Mononuclear cell (primary cell): Measurements from ENCODE around the gene CADM1. TPM values are rescaled to one million over a fixed set of nuclear protein-coding genes. Genes with fewer than 3 reads are reported as not detected.

Source experiments
- H3K27me3 ChIP-seq: 2 replicates; pipeline ENCODE4 v1.6.0; 2011; ENCODE audit warnings: low read length, control low read depth; ENCODE audit not compliant: insufficient read depth
- H3K4me1 ChIP-seq: 2 replicates; pipeline ENCODE4 v1.5.1; 2011; ENCODE audit warnings: mild to moderate bottlenecking, low read length, control low read depth; ENCODE audit not compliant: insufficient read depth
- H3K4me3 ChIP-seq: 2 replicates; pipeline ENCODE4 v1.5.1; 2011; ENCODE audit warnings: mild to moderate bottlenecking, low read length, moderate library complexity
- H3K9me3 ChIP-seq: 2 replicates; pipeline ENCODE4 v1.5.1; 2011; ENCODE audit warnings: low read depth, mild to moderate bottlenecking, control low read depth, low read length
- total RNA-seq: library from RNA; depleted of rRNA; stranded (reverse); fragments of >200 nt; gene quantifications from one replicate; pipeline ENCODE4 v1.2.3, GENCODE V29; 2012

CADM1 gene
- 4.2 TPM for total RNA-seq

DNA sequence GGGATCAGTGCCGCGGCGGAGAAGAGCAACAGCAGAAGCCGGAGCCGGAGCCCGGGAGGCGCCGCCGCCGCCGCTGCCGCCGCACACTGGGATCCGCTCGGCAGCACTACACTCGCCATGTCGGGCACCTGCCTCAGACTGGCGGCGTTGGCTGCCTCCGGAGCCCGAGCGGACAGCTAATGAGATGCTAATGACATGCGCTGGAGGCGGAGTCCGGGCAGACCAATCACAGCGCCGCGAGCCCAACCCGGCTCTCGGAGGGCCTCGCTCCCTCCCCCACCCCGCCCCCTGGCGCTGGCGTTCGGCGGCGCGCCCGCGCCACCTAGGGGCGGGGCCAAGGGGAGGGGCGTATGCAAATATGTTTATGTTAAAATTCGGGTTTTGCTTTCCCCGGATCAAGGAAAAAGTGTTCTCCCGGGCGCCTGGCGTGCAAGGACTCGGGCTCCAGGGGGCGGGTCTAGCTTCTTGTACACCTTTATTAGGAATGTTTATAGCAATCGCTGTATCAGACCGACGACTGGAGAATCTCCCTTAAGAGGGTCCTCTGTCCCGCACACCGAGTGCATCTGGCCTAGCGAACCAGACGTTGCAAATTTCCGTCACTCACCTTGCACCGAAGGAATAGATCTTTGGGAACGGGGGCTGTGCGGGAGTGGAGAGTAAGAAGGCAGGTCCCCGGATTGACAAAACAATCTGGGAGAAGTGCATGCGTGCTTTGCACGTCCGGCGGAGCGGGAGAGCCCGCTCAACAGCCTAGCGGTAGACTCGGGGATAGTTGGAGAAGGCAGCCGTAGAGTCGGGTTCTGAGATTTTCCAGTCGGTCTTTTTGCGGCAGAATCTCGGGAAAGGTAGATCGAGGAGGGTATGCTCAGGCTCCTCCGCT lies at the start of gene CADM1:
Gene CADM1, minus strand, starts transcription at position 140 of the 883 bp plus-strand sequence.
- H3K4me3 ChIP-seq, result peak within 1 kb of the TSS; percentile 28
- H3K27me3 ChIP-seq, result peaks cover 78% of the 10 kb centered on the region
- peaks cover 20% of the 10 kb centered on the region for H3K4me1 ChIP-seq
- no peaks in the 10 kb centered on the region for H3K9me3 ChIP-seq

DNA sequence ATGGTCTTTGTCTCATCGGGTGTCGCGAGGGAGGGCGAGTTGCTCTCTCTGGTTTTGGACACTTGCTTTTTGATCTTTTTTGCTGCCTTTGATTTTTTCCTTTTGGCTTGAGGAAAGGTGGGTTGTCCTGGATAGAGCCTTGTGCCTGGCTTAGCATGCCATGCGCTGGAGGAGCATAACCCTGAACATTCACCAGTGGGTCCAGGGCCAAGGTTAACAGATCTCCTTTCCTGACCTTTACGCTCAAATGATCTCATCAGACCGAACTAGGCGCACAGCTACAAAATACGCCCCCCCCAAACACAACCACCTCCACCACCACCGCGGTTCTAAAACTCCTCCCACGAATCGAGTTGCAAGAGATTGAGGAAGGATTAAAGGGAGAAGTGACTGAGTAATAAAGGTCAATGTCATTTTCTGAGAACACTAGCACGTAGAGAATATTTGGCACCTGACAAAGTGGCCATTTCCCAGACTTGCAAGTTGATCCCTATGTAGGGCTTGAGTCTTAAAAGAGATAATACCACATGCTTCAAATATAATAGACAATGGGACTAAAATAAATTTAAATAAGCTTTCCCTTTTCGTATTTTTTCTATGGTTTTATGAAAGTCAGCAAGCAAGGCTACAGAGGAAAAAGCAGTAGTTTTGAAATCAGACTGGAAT lies 48.7 kb upstream of the CADM1 start:
- H3K27me3 ChIP-seq, result no peaks in the 10 kb centered on the region
- no peaks in the 10 kb centered on the region for H3K4me1 ChIP-seq
- no peak overlapping the region for H3K4me3 ChIP-seq
- H3K9me3 ChIP-seq, result no peaks in the 10 kb centered on the region

DNA sequence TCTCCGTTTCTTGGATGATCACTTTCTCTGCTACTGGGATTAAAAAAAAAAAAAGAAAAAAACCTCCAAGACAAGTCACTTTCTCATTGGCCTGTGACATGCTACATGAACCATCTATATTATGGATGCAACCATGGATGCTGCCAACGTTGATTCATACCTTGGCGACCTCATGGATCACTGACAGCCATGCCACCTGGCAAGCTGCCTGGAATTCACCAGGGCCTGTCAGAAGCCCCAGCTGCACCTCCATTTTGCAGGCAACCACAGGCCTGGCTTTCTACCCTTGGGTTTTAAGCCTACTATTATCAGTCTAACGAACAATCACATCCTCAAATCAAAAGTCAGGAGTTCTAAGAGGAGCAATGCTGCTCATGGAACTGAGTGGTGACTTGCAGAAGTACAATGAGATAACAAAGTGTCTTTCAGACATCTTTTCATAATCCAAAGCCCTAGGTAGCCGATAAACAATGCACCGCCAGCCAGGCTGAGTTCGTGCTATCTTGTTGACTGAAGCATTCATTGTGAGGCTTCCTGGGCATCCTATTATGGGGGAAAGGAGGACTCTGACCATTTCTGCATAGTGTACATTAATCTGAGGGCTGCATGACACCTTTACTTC lies 48.0 kb upstream of the CADM1 start:
- H3K4me1 ChIP-seq, result no peaks in the 10 kb centered on the region

DNA sequence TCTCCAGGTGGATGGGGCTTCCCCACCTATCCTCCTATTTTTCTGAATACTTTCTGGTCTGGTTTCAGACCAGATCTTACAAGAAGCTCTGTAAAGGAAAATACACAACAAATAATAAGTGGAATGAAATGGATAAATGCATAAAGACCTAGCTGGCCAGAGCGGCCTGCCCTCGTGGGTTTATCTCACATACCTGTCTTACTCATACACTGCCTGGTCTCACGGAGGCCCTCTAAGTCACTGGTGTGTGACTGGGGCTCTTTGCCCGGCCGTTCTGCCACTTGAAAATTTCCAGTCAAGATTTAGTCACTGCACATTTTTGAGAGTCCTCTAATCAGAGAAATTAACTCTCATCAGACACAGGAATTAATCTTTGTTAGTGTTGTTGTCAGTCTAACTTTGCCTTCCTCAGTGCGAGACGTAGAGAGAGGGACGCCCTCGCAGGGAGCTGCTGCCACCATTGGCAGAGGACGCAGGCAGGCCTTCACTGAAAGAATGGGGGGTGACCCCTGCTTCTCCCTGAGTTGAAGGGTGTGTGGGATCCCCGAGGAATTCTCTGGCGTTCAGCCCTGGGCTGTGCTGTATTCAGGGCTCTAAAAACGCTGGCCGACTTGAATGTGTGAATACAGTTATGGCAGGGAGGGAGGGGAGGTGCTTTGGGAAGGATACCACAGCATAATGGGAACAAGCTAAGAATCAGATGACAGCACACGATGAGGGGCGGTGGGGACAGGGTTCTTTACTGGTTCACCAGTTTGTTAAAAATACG lies 46.3 kb upstream of the CADM1 start:
- Histone ChIP-seq H3K9me3 (no peaks in the 10 kb centered on the region), H3K27me3 (no peaks in the 10 kb centered on the region), H3K4me3 (no peak overlapping the region)

More for the DNA sequence above, 48.0 kb upstream of the CADM1 start:
- H3K9me3 ChIP-seq, result no peaks in the 10 kb centered on the region
- no peaks in the 10 kb centered on the region for H3K27me3 ChIP-seq
- H3K4me3 ChIP-seq, result no peak overlapping the region

GRCh38 chr11:115548878-115549528 lies 44.8 kb upstream of the CADM1 start:
- H3K4me1 ChIP-seq, result no peaks in the 10 kb centered on the region
- no peaks in the 10 kb centered on the region for H3K9me3 ChIP-seq
- H3K27me3 ChIP-seq, result no peaks in the 10 kb centered on the region
- no peak overlapping the region for H3K4me3 ChIP-seq

More for the DNA sequence above, 46.3 kb upstream of the CADM1 start:
- H3K4me1 ChIP-seq, result no peaks in the 10 kb centered on the region

- Histone ChIP-seq H3K9me3 (no peaks in the 10 kb centered on the region), H3K27me3 (no peaks in the 10 kb centered on the region), H3K4me1 (no peaks in the 10 kb centered on the region), H3K4me3 (no peak overlapping the region)
Measured at GRCh38 chr11:115545581-115546210, 41.5 kb upstream of the CADM1 start.

DNA sequence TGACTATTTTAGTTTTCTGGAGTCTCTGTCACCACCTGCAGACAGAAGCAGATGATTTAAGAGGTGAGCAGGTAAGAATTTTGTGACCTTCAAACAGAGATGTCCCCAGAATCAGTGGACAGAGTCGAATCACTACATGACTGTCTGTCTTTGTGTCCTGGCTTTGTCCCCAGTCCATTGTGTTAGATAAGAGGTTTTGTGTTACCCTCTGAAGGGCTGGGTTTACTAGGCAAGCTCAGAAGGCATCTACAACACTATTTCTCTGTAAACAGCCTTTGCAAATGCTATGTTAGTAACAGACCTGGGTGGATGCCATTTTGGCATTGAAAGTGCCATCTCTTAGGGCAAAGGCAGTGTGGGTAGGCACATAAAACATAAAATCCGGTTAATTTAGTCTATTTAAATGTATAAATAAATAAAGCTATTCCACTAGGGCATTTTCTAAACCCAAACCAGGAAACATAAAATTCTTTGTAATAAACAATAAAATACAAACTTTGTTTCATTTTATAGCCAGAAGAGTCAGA lies 40.3 kb upstream of the CADM1 start:
- Histone ChIP-seq H3K4me3 (no peak overlapping the region), H3K9me3 (no peaks in the 10 kb centered on the region)

GRCh38 chr11:115541518-115541917 lies 37.3 kb upstream of the CADM1 start:
- no peaks in the 10 kb centered on the region for H3K9me3 ChIP-seq
- H3K4me3 ChIP-seq, result no peak overlapping the region
- H3K27me3 ChIP-seq, result no peaks in the 10 kb centered on the region
- H3K4me1 ChIP-seq, result no peaks in the 10 kb centered on the region

More for the DNA sequence above, 40.3 kb upstream of the CADM1 start:
- no peaks in the 10 kb centered on the region for H3K4me1 ChIP-seq
- H3K27me3 ChIP-seq, result no peaks in the 10 kb centered on the region

DNA sequence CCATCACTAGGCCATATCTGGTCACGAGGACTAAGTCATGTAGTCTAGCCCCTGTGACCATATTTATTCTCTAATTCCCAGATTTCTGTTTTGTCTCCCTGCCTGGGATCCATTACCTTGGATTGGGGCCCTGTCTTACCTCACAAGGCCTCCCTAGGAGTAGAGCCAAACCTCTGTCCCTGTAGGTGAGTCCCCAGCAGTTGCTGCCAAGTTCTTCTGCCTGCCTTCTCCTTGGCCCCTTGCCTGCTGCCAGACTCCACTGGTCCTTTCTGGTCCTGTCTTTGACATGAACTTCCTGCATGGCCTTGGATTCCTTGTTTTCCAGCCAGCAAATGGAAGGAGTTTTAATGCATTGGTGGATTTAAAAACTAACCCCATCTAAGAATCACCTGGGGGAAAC lies 35.6 kb upstream of the CADM1 start:
- no peak overlapping the region for H3K4me3 ChIP-seq
- no peaks in the 10 kb centered on the region for H3K27me3 ChIP-seq
- H3K4me1 ChIP-seq, result no peaks in the 10 kb centered on the region
- no peaks in the 10 kb centered on the region for H3K9me3 ChIP-seq

DNA sequence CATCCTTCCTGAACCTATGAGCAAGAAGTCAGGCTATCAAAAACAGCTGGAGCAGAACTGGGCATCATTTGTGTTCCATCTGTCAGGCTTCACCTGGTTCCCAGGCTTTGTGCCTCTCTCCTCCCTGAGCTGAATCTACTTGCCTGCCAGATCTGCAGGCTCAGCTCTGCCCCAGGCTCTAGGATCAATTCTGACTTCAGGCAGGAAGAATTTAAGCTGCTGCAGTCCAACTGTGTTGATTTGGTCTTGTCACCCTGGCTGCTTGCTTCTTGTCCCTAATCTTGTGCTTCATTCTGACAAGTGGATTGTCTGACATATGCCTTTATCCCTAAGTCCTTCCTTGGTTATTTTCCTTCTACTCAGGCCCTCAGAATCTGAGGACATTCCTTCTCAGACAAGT lies 31.6 kb upstream of the CADM1 start:
- H3K9me3 ChIP-seq, result no peaks in the 10 kb centered on the region
- H3K4me3 ChIP-seq, result no peak overlapping the region
- H3K4me1 ChIP-seq, result no peaks in the 10 kb centered on the region
- H3K27me3 ChIP-seq, result no peaks in the 10 kb centered on the region

- Histone ChIP-seq H3K9me3 (no peaks in the 10 kb centered on the region), H3K4me3 (no peak overlapping the region), H3K4me1 (no peaks in the 10 kb centered on the region), H3K27me3 (peaks cover 4% of the 10 kb centered on the region)
Measured at GRCh38 chr11:115530752-115531151, 26.5 kb upstream of the CADM1 start.

- H3K27me3 ChIP-seq, result peaks cover 4% of the 10 kb centered on the region
- no peaks in the 10 kb centered on the region for H3K9me3 ChIP-seq
- H3K4me1 ChIP-seq, result no peaks in the 10 kb centered on the region
Measured at GRCh38 chr11:115528225-115528624, 24.0 kb upstream of the CADM1 start.

GRCh38 chr11:115527534-115528125 lies 23.4 kb upstream of the CADM1 start:
- Histone ChIP-seq H3K4me1 (no peaks in the 10 kb centered on the region), H3K27me3 (peaks cover 4% of the 10 kb centered on the region), H3K4me3 (no peak overlapping the region), H3K9me3 (no peaks in the 10 kb centered on the region)

More at GRCh38 chr11:115528225-115528624, 24.0 kb upstream of the CADM1 start:
- no peak overlapping the region for H3K4me3 ChIP-seq
